HG02870 (cell line): Measurements from ENCODE around the gene MOV10L1.

Experiments
- ATAC-seq: cut with Tn5 transposase; IDR thresholded peaks from one replicate; pipeline ENCODE4 v1.9.1; 2021; ENCODE audit warnings: mild to moderate bottlenecking, moderate library complexity; ENCODE audit not compliant: unreplicated experiment

The MOV10L1 gene

DNA sequence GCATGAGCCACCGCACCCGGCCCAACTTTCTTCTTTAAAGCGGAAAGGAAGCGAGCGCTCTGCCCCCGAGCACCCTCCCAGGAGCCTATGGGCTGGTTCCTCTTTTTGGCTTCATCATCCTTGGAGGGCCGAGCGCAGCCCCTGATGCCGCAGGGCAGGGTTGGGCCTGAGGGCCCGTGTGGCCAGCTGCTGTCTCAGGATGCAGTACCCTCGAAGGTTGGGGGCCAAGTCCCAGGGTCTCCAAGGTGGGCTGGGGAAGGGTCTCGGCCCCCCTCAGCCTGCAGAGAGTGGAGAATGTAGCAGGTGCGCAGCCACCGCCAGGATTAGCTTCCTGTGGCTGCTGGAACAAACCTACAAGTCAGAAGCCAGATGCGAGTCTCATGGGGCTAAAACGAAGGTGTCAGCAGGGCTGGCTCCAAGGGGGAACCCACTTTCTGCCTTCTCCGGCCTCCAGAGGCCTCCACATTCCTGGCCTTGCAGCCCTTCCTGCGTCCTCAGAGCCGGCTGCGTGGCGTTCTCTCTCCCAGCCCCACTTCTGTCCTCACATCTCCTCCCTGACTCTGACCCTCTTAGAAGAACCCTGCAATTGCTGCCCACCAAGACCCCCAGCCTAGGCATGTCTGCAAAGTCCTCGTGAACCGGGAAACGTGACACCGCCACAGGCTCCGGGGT, 83.6 kb downstream of the MOV10L1 start:
- ATAC-seq = no peak

DNA sequence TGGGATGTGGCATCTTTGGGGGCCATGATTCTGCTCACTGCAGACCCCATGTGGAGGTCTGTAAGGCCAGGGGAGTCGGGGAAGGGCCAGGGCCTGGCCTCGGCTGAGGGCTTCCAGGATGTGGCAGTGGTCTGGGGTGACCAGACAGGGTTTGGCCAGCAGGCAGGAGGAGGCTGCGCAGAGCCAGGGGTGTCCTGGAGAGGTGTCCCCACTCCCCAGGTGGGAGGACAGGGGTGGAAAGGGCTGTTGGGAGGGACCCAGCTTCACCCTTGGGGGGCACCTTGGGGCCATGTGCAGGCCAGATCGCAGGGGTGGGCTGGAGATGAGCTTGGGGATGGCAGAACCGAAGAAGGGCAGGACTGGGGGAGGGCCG, 84.2 kb downstream of the MOV10L1 start:
- no peak for ATAC-seq

- no peak for ATAC-seq
Observed at GRCh38 chr22:50174382-50175190, 84.8 kb downstream of the MOV10L1 start.

GRCh38 chr22:50175191-50175461, 85.3 kb downstream of the MOV10L1 start:
- ATAC-seq = no peak

- no peak for ATAC-seq
Observed at GRCh38 chr22:50175921-50176849, 86.4 kb downstream of the MOV10L1 start.

GRCh38 chr22:50176850-50177536, 87.2 kb downstream of the MOV10L1 start:
- ATAC-seq = no peak

- ATAC-seq = no peak
Observed at GRCh38 chr22:50177537-50178470, 88.0 kb downstream of the MOV10L1 start.

- ATAC-seq = no peak
Observed at GRCh38 chr22:50178471-50178864, 88.7 kb downstream of the MOV10L1 start.

DNA sequence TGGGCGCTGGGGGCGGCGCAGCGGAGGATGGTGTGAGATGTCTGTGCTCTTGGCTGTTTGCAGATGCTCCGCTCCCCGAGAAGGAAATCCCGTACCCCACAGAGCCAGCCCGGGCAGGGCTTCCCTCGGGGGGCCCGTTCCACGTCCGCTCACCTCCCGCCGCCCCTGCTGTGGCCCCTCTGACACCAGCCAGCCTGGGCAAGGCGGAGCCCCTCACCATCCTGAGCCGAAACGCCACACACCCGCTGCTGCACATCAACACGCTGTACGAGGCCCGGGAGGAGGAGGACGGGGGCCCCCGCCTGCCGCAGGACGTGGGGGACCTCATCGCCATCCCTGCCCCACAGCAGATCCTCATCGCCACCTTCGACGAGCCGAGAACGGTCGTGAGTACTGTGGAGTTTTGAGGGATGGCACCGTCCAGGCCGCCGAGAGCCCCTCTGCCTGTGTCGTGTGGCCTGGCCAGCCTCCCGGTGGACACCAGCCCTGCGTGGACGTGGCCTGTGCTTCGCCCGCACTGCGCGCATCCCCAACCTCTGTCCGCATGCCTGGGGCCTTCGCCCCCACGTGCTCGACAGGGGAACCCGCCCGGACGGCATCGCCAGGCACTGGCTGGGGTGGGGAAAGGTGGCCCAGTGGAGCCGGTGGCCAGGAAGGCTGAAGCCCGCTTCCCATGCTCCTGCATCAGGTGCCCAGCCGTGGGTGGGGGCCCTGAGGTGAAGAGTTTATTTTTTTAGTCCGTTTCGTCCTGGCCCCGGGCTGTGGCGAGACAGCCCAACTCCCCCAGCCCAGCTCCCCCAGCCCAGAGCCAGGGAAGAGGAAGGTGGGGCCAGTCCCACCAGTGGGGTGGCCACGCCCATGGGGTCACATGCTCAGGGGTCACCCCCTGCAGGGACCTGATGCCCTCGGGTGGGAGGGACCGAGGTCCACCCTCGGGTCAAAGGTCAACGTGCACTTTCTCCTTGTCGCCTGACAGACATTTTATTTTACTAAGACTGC, 89.4 kb downstream of the MOV10L1 start:
- no peak for ATAC-seq

DNA sequence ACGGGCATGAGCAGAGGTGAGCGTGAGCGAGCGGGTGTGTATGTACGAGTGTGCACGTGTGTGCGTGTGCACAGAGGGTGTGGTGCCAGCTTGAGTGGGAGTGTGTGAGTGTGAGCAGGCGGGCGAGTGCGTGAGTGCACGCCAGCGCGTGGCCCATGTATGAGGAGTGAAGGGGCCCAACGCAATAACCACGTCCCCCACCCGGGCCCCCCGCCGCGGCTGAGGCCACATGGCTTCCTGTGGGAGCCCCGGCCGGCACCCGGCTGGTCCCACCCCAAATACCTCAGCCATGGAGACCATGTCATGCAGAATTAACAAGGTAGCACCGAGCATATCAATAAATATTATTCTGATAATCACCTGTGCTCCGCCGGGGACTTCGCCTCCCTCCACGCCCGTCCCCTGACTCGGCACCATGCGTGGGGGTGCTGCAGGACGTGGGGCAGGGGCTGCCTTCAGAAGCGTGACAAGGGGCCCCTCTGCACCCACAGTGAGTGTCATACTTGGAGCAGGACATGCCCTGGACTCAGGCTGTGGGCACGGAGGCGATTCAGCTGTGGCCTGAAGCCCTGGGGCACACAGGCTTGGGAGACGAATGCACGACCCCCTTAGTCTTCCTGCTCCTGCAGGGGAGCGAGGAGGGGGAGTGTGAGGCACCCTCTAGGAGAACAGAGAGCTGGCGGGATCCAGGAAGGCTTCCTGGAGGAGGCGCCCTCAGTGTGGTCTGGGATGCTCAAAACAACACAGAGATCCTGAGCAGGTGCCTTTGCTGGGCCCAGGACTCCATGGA, 90.3 kb downstream of the MOV10L1 start:
- ATAC-seq = no peak

DNA sequence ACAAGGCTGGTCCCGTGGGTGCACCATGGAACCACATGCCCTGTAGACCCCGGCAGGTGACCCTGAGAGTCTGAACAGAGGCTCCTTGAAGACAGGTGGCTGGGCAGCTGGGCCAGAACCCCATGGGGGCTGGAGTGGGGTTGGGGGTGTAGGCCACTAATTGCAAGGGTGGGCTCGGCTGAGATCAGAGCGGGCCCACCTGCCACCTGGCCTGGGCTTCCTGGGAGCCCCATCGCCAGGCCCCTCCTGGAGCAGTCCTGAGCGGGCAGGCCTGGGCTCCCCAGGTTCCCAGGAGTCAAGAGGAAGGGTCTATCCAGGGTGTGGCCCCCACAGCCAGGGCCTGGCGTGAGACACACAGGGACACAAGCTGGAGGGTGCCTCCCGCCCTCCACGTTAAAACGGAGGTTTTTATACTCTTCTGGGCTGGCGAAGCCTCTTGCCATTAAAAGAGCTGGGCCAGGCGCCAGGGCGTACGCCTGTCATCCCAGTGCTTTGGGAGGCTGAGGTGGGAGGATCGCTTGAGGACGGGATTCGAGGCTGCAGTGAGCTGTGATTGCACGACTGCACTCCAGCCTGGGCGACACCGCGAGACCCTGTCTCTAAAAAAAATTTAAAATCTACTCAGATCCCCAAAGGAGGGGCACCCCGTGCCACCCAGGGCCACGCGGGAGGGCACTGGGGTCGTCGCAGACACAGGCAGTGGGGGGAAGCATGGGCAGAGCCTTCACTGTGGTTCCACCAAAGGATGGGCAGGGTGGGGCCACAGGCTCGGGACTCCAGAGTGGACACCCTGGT, 91.1 kb downstream of the MOV10L1 start:
- ATAC-seq = no peak

DNA sequence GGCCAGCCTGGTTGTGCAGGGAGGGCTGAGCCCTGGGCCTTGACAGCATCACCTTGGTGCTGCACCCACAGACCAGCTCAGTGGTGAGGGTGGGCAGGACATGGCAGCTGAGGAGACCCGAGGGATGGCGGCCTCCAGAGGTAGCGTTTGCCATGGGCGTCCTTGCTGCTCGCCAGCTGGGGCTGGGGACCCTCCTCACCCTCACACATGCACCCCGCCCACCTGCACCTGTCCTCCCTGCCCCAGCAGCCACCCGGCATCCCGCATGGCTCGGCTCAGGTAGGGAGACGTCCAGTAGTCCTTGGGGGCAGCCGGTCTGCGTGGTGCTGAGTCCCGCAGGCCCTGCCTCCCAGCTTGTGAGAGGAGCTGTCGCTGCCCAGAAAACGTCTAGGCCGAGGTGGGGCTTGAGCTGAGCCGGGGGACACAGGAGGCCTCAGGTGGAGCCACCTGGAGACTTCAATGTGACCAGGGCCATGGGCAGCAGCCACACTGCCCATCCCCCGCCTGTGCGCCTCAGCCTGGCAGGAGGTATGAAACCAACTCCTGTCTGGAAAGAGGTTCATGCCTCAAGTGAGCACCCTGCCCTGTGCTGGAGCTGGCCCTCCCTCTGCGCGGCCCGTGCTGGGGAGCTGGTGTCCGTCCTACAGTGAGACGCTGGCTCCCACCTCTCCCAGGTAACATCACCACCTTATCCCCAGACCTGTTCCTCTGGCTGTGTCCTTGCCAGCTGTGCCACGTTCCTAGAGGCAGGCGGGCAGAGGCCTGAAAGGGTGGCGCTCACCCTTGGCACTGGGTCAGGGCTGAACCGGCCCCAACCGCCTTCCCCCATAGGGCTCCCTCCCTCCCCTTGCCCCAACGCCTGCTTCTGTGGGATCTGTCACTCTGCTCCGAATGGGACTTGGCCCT, 92.6 kb downstream of the MOV10L1 start:
- no peak for ATAC-seq

GRCh38 chr22:50183141-50183971, 93.5 kb downstream of the MOV10L1 start:
- no peak for ATAC-seq

DNA sequence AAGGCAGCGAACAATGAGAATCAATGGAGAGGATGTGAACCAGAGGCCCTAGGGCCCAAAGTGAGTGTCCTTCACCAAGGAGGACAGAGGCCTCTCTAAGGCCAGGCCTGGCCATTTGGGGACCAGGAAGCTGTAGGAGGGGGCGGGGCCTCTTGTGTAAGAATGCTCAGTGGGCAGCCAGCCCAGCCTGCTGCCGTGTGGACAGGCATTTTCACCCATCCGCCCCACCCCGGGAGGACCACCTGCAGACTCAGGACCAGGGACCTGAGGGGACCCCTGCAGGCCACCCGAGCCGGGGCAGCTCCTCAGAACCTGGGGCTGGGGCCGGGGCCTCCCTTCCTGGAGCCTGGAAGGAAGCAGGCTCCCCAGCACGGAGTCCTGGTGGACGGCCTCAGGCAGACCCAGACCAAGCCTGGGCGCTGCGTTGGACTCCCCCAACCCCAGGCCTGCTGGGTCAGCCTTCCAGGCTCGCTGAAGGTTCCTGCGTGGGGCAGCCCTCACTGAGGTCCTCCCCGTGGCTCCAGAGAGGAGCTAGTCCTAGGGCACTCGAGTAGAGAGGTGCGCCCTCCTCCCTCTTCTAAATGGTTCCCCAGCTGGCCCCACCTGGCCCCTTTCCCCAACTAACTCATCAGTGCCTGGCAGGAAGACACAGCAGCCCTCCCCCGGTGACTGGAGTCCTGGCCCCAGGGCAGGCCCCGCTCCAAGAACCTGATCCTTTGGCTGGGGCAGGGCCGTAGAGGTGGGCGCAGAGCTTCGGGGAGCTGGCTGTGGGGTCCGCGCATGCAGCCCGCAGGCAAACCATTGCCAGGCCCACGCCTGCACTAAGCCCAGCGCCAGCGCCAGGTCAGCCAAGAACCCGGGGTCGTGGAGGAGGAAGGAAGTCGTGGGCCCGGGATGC, 94.4 kb downstream of the MOV10L1 start:
- ATAC-seq = no peak
